Urinary bladder (tissue), 4 donors: Measurements from ENCODE around the gene FBXO28. TPM values are rescaled to one million over a fixed set of nuclear protein-coding genes. Genes with fewer than 3 reads are reported as not detected.

Experiments used
- DNase-seq: peaks from one replicate; pipeline ENCODE4 v3.0.0-alpha.2; 2015; ENCODE audit errors: extremely low spot score
- H3K27ac ChIP-seq: one replicate; pipeline ENCODE4 v1.5.1; 2013; ENCODE audit warnings: low read depth, mild to moderate bottlenecking, moderate library complexity
- H3K36me3 ChIP-seq: one replicate; pipeline ENCODE4 v1.6.1; 2013; ENCODE audit warnings: mild to moderate bottlenecking, moderate library complexity; ENCODE audit not compliant: insufficient read depth
- H3K4me1 ChIP-seq: one replicate; pipeline ENCODE4 v1.6.1; 2013; ENCODE audit warnings: mild to moderate bottlenecking, moderate library complexity; ENCODE audit not compliant: insufficient read depth
- H3K4me3 ChIP-seq: one replicate; pipeline ENCODE4 v1.5.1; 2013; ENCODE audit warnings: low read depth, low read length
- WGBS: extraction: QIAGEN DNeasy Blood & Tissue Kit; methylation state at CpG from one replicate; pipeline ENCODE4 v1.1.7; 2013; 5-methylcytosine and 5-hydroxymethylcytosine counted together
- polyA plus RNA-seq: library from polyadenylated mRNA; stranded (reverse); fragments of 200-250 nt; gene quantifications from one replicate; pipeline ENCODE4 v1.2.3, GENCODE V29; 2013
- total RNA-seq: library from RNA; depleted of rRNA; stranded (reverse); fragments of >200 nt; gene quantifications from one replicate; pipeline ENCODE4 v1.2.3, GENCODE V29; 2014
- donor health status: healthy with polysubstance abuse.
- donor health status: healthy.

Gene FBXO28
- total and polyA plus RNA-seq, 2 donors, result 14.6 to 54.4 TPM

GRCh38 chr1:224141693-224142092 lies 27.8 kb downstream of the FBXO28 start:
- no peak for DNase-seq
- H3K4me1 ChIP-seq, result no peaks in the 10 kb centered on the region
- H3K27ac ChIP-seq, result no peak overlapping the region
- H3K4me3 ChIP-seq, result no peak overlapping the region
- no peaks in the 10 kb centered on the region for H3K36me3 ChIP-seq
- WGBS, result 98% methylated on average over 3 of the region's 3 CpGs

- no peaks in the 10 kb centered on the region for H3K4me1 ChIP-seq
- no peaks in the 10 kb centered on the region for H3K36me3 ChIP-seq
- no peak for DNase-seq
- no peak overlapping the region for H3K4me3 ChIP-seq
- 68% methylated on average over 1 of the region's 1 CpG for WGBS
- H3K27ac ChIP-seq, result no peak overlapping the region
These were observed 35.8 kb downstream of the FBXO28 start for GRCh38 chr1:224149709-224150108.

GRCh38 chr1:224151117-224151516 lies 37.2 kb downstream of the FBXO28 start:
- H3K4me1 ChIP-seq, result no peaks in the 10 kb centered on the region
- 77% methylated on average over 3 of the region's 3 CpGs for WGBS
- no peak for DNase-seq
- H3K27ac ChIP-seq, result no peak overlapping the region
- no peaks in the 10 kb centered on the region for H3K36me3 ChIP-seq
- no peak overlapping the region for H3K4me3 ChIP-seq

- peaks cover 4% of the 10 kb centered on the region for H3K36me3 ChIP-seq
- DNase-seq, result no peak
- H3K27ac ChIP-seq, result no peak overlapping the region
- H3K4me3 ChIP-seq, result no peak overlapping the region
- WGBS, result 90% methylated on average over 11 of the region's 11 CpGs
- H3K4me1 ChIP-seq, result no peaks in the 10 kb centered on the region
These were observed 43.4 kb downstream of the FBXO28 start for GRCh38 chr1:224157316-224157715.

- WGBS, result 59% methylated on average over 6 of the region's 6 CpGs
- no peak overlapping the region for H3K27ac ChIP-seq
- no peaks in the 10 kb centered on the region for H3K4me1 ChIP-seq
- no peak for DNase-seq
- H3K36me3 ChIP-seq, result peaks cover 4% of the 10 kb centered on the region
- no peak overlapping the region for H3K4me3 ChIP-seq
These were observed 45.6 kb downstream of the FBXO28 start for GRCh38 chr1:224159541-224159940.

GRCh38 chr1:224160171-224160682 lies 46.3 kb downstream of the FBXO28 start:
- 73% methylated on average over 9 of the region's 9 CpGs for WGBS
- Histone ChIP-seq H3K4me3 (no peak overlapping the region), H3K4me1 (no peaks in the 10 kb centered on the region), H3K36me3 (peaks cover 4% of the 10 kb centered on the region), H3K27ac (no peak overlapping the region)
- no peak for DNase-seq

- 96% methylated on average over 8 of the region's 8 CpGs for WGBS
- no peak for DNase-seq
- H3K4me3 ChIP-seq, result no peak overlapping the region
- peaks cover 3% of the 10 kb centered on the region for H3K36me3 ChIP-seq
- no peaks in the 10 kb centered on the region for H3K4me1 ChIP-seq
- no peak overlapping the region for H3K27ac ChIP-seq
These were observed 48.9 kb downstream of the FBXO28 start for GRCh38 chr1:224162768-224163167.

- Histone ChIP-seq H3K36me3 (peaks cover 3% of the 10 kb centered on the region), H3K4me3 (no peak overlapping the region), H3K4me1 (no peaks in the 10 kb centered on the region), H3K27ac (no peak overlapping the region)
- DNase-seq, result no peak
- WGBS, result 60% methylated on average over 2 of the region's 2 CpGs
These were observed 49.4 kb downstream of the FBXO28 start for GRCh38 chr1:224163311-224163710.

- H3K27ac ChIP-seq, result no peak overlapping the region
- H3K36me3 ChIP-seq, result no peaks in the 10 kb centered on the region
- no peak for DNase-seq
- WGBS, result 20% methylated on average over 5 of the region's 5 CpGs
- no peaks in the 10 kb centered on the region for H3K4me1 ChIP-seq
- H3K4me3 ChIP-seq, result no peak overlapping the region
These were observed 55.0 kb downstream of the FBXO28 start for GRCh38 chr1:224168859-224169380.

GRCh38 chr1:224169718-224170270 lies 55.9 kb downstream of the FBXO28 start:
- H3K4me1 ChIP-seq, result no peaks in the 10 kb centered on the region
- no peak for DNase-seq
- 95% methylated on average over 4 of the region's 4 CpGs for WGBS
- H3K27ac ChIP-seq, result no peak overlapping the region
- no peak overlapping the region for H3K4me3 ChIP-seq
- no peaks in the 10 kb centered on the region for H3K36me3 ChIP-seq

GRCh38 chr1:224170343-224170742 lies 56.4 kb downstream of the FBXO28 start:
- Histone ChIP-seq H3K36me3 (no peaks in the 10 kb centered on the region), H3K4me3 (no peak overlapping the region), H3K4me1 (no peaks in the 10 kb centered on the region), H3K27ac (no peak overlapping the region)
- 91% methylated on average over 4 of the region's 4 CpGs for WGBS
- no peak for DNase-seq

GRCh38 chr1:224170748-224171478 lies 57.0 kb downstream of the FBXO28 start:
- WGBS, result 81% methylated on average over 9 of the region's 9 CpGs
- Histone ChIP-seq H3K27ac (no peak overlapping the region), H3K36me3 (no peaks in the 10 kb centered on the region), H3K4me3 (no peak overlapping the region), H3K4me1 (no peaks in the 10 kb centered on the region)
- DNase-seq, result no peak

- Histone ChIP-seq H3K4me3 (no peak overlapping the region), H3K27ac (no peak overlapping the region)
- 91% methylated on average over 3 of the region's 3 CpGs for WGBS
These were observed 58.3 kb downstream of the FBXO28 start for GRCh38 chr1:224172229-224172628.

GRCh38 chr1:224173523-224173922 lies 59.6 kb downstream of the FBXO28 start:
- Histone ChIP-seq H3K36me3 (no peaks in the 10 kb centered on the region), H3K4me3 (no peak overlapping the region), H3K4me1 (no peaks in the 10 kb centered on the region), H3K27ac (no peak overlapping the region)
- no peak for DNase-seq
- 69% methylated on average over 5 of the region's 5 CpGs for WGBS

More at GRCh38 chr1:224172229-224172628, 58.3 kb downstream of the FBXO28 start:
- no peaks in the 10 kb centered on the region for H3K4me1 ChIP-seq
- DNase-seq, result no peak
- no peaks in the 10 kb centered on the region for H3K36me3 ChIP-seq
